CD4-positive, alpha-beta T cell treated with Interleukin-17A for 4 hours (primary cell): ENCODE results near the gene FRMD5.
A peak's percentile ranks its signal among the peaks of the same experiment; 100 is the strongest.
"Not testable (repeated sequence)": the region's sequence is repeated elsewhere in the genome, so short reads cannot be mapped to it uniquely, and the experiment has no call there.

Source experiments
- DNase-seq: peaks from one replicate; pipeline ENCODE4 v3.0.0-alpha.2; 2020; ENCODE audit warnings: mixed read lengths

Gene FRMD5

GRCh38 chr15:43880406-43881194 is 314.5 kb downstream of the FRMD5 start:
- DNase-seq, result no peak

GRCh38 chr15:43879386-43880355 is 315.4 kb downstream of the FRMD5 start:
- no peak for DNase-seq

DNA sequence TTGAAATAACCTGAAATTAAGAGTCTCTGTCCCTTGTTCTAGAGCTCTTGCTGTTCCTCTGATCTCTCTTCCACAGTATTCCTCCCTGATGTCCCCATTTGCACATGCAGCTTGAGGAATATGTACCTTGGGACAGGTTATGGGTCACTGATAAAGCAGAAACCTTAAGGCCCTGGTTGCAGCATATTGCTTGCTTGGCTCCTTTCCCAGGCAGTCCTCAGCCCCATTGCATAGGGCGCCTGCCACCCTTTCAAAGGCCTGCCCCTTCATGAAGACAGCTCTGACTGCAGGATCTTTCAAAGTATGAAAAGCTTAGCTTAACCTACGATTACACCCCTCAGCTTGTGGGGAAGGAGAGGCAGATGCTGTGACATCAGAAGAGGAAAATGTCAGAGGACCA is 316.6 kb downstream of the FRMD5 start:
- DNase-seq, result no peak

DNA sequence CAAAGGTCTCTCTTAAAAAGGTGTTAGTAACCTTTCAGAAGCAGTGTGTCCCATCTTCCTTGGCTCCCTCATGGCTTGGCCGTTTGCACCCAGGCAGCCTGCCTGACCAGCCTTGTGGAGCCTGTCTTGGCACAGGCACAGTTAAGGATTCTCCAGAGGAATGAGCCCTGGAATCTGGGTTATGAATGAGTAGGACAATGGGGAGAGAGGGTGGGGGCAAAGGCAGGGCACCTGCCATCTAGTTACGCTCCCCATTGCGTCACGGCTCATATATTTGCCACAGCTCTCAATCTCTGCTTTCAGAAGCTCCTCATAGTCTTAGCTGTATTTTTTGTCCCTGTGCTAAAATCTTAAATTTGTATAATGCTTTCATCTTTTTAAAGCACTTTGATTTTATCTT is 317.7 kb downstream of the FRMD5 start:
- no peak for DNase-seq

- no peak for DNase-seq
These were observed 318.2 kb downstream of the FRMD5 start for GRCh38 chr15:43876872-43877271.

DNA sequence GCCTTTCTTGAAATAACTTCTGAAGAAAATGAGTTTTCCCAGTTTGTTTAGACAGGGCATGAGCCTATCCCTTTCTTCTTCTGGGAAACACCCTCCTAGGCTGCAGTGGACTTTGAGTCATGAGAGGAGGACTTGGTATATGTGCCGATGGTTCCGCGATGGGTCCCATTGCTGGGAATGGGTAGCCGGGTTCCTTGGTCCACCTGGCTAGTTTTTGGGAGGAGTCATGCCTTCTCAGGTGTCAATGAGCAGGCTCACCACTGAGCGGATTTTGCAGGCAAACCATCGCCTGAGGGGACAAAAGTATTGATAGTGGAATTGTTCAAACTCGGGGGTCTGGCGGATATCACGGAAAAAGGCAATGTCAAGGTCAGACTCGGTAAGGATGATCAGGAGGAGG is 321.4 kb downstream of the FRMD5 start:
- DNase-seq, result no peak

GRCh38 chr15:43872416-43873020 is 322.6 kb downstream of the FRMD5 start:
- DNase-seq, result peak; percentile 9

DNA sequence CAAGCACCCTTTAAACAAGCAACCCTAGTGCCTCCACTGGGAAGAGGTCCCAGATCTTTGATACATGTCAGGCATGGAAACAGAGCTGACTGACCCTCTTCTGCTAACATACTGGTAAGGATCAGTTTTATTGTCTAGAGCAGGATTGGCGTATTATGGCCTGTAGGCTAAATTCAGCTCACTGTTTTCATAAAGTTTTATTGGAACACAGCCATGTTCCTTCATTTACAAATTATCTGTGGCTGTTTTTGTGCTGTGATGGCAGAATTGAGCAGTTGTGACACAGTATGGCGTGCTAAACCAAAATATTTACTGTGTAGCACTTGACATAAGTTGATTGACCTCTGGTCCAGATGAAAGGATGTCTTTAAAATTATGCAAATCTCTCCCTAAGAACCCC is 323.2 kb downstream of the FRMD5 start:
- no peak for DNase-seq

- no peak for DNase-seq
These were observed 326.7 kb downstream of the FRMD5 start for GRCh38 chr15:43868406-43868805.

- DNase-seq, result no peak
These were observed 328.0 kb downstream of the FRMD5 start for GRCh38 chr15:43867096-43867495.

DNA sequence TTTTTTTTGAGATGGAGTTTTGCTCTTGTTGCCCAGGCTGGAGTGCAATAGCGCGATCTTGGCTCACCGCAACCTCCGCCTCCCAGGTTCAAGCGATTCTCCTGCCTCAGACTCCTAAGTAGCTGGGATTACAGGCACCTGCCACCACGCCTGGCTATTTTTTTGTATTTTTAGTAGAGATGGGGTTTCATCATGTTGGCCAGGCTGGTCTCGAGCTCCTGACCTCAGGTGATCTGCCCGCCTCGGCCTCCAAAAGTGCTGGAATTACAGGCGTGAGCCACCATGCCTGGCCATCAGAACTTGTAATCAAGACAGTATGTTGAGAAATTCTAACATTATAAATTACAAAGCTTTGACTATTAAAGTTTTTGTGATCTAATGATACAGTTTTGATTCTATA is 328.4 kb downstream of the FRMD5 start:
- DNase-seq, result not testable (repeated sequence)

GRCh38 chr15:43859546-43859945 is 335.5 kb downstream of the FRMD5 start:
- no peak for DNase-seq

DNA sequence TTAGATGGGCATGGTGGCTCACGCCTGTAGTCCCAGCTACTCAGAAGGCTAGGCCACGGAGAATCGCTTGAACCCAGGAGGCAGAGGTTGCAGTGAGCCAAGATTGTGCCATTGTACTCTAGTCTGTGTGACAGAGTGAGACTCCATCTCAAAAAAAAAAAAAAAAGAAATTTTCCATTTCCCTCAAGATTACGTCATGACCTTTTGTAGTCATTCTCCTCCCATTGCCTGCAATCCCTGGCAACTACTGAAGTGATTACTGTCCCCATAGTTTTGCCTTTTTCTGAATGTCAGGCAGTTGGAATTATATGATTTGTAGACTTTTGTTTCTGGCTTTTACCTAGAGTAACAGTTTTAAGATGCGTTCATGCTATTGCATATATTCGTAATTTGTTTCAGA is 340.3 kb downstream of the FRMD5 start:
- DNase-seq, result no peak

- no peak for DNase-seq
These were observed 342.5 kb downstream of the FRMD5 start for GRCh38 chr15:43852607-43853006.

DNA sequence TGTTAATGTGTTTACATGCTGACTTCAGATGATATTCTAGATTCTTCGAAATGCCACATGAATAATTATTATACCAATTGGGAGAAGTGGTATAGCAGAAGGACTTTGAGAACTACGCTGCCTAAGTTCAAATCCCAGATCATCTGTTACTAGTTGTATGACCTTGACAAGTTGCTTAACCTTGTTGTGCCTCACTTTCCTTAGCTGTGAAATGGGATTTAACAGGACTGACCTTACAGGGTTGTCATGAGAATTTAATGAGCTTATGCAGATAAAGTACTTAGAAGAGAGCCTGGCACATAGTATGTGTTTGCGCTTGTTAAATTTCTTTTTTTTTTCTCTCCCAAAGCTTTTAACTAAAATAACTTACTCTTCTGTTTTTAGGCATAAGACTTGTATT is 343.8 kb downstream of the FRMD5 start:
- no peak for DNase-seq

DNA sequence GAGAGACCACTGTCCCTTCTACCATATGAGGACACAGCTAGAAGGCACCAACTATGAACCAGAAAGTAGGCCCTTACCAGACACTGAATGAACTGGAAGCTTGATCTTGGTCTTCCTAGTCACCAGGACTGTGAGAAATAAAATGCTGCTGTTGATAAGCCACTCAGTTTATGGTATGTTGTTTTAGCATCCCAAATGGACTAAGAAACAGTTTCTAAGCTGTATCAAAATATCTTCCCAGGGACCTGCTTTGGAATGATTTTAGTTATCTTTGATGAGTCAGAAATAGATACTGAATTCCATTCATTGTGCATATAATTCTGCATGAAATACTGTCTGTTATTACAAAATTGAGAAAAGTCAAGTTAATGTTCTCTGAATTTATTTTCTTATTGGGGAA is 349.6 kb downstream of the FRMD5 start:
- DNase-seq, result no peak

DNA sequence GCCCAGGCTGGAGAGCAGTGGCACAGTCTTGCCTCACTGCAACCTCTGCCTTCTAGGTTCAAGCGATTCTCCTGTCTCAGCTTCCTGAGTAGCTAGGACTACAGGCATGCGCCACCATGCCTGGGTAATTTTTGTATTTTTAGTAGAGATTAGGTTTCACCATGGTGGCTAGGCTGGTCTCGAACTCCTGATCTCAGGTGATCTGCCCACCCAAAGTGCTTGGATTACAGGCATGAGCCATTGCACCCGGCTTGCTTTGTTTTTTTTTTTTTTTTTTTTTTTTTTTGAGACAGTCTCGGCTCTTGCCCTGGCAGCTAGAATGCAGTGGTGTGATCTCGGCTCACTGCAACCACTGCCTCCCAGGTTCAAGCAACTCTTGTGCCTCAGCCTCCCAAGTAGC is 362.6 kb downstream of the FRMD5 start:
- DNase-seq, result not testable (repeated sequence)

DNA sequence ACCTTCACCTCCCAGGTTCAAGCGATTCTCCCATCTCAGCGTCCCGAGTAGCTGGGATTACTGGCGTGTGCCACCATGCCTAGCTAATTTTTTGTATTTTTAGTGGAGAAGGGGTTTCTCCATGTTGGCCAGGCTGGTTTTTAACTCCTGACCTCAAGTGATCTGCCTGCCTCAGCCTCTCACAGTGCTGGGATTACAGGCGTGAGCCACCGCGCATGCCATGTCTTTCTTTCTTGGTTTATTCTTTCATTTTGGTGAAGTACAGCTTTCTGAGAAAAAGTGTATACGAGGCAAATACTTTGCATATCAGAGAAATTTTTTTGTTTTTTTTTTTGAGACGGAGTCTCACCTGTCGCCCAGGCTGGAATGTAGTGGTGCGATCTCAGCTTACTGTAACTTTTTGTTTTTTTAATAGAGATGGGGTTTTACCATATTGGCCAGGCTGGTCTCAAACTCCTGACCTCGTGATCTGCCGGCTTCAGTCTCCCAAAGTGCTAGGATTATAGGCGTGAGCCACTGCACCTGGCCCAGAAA is 363.5 kb downstream of the FRMD5 start:
- DNase-seq, result not testable (repeated sequence)

DNA sequence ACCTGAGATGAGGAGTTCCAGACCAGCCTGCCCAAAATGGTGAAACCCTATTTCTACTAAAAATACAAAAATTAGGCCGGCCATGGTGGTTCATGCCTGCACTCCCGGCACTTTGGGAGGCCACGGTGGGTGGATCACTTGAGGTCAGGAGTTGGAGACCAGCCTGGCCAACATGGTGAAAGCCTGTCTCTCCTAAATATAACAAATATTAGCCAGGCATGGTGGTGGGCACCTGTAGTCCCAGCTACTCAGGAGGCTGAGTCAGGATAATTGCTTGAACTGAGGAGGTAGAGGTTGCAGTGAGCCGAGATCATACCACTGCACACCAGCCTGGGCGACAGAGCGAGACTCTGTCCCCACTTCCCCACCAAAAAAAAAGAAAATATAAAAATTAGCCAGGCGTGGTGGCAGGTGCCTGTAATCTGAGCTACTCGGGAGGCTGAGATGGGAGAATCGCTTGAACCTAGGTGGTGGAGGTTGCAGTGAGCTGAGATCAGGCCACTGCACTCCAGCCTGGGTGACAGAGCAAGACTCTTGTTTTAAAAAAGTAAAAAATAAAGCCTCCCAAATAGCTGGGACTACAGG is 364.3 kb downstream of the FRMD5 start:
- DNase-seq, result not testable (repeated sequence)

DNA sequence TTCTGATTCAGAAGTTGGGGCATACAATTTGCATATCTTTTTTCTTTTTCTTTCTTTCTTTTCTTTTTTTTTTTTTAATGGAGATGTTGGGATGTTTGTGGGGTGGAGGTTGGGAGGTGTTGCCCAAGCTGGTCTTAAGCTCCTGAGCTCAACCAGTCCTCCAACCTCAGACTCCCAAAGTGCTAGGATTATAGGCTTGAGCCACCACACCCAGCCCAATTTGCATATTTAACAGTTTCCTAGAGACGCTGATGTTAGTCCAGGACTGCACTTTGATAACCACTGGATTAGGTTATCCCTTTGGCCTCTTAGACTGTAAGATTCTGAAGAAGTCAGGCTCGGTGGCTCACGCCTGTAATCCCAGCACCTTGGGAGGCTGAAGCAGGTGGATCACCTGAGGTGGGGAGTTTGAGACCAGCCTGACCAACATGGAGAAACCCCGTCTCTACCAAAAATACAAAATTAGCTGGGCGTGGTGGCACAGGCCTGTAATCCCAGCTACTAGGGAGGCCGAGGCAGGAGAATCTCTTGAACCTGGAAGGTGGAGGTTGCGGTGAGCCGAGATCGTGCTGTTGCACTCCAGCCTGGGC is 365.0 kb downstream of the FRMD5 start:
- DNase-seq, result not testable (repeated sequence)

- DNase-seq, result no peak
These were observed 366.9 kb downstream of the FRMD5 start for GRCh38 chr15:43828061-43828657.
